Spleen (tissue), 13 donors: ENCODE data around the gene NOP10. TPM values are rescaled to one million over a fixed set of nuclear protein-coding genes. Genes with fewer than 3 reads are reported as not detected.
"Not testable (repeated sequence)": the region's sequence is repeated elsewhere in the genome, so short reads cannot be mapped to it uniquely, and the experiment has no call there.

Experiments
- DNase-seq: peaks from one replicate; pipeline ENCODE4 v3.0.0-alpha.2; 2020
- H3K27ac ChIP-seq, 8 donors: fragments of 200-600 bp; sonication (generic) in 7 of 8; 1 replicate in 4 of 8; 2 replicates in 4 of 8; pipeline versions ENCODE4 v1.5.0 to v1.8.0; 2016 to 2021; ENCODE audit warnings: inconsistent platforms in 4 of 8, mild to moderate bottlenecking in 4 of 8, moderate library complexity in 1 of 8
- H3K27me3 ChIP-seq, 7 donors: fragments of 200-600 bp; sonication (generic) in 6 of 7; replicated peaks in 1 of 7; 1 replicate in 4 of 7; 2 replicates in 3 of 7; pipeline versions ENCODE4 v1.5.0 to v1.8.0; 2016 to 2021; ENCODE audit warnings: inconsistent platforms in 3 of 7, mild to moderate bottlenecking in 1 of 7
- H3K36me3 ChIP-seq, 6 donors: fragments of 200-600 bp; sonication (generic) in 5 of 6; 1 replicate in 4 of 6; 2 replicates in 2 of 6; pipeline versions ENCODE4 v1.5.0 to v1.8.0; 2016 to 2021; ENCODE audit warnings: inconsistent platforms in 2 of 6
- H3K4me1 ChIP-seq, 6 donors: fragments of 200-600 bp; sonication (generic) in 5 of 6; 1 replicate in 3 of 6; 2 replicates in 3 of 6; pipeline versions ENCODE4 v1.5.0 to v1.8.0; 2016 to 2021; ENCODE audit warnings: inconsistent platforms in 3 of 6
- H3K4me3 ChIP-seq, 8 donors: fragments of 200-600 bp; sonication (generic) in 7 of 8; 1 replicate in 4 of 8; 2 replicates in 4 of 8; pipeline versions ENCODE4 v1.5.0 to v1.8.0; 2016 to 2021; ENCODE audit warnings: inconsistent platforms in 4 of 8, mild to moderate bottlenecking in 4 of 8, moderate library complexity in 2 of 8
- H3K9me3 ChIP-seq, 8 donors: fragments of 200-600 bp; sonication (generic) in 7 of 8; 1 replicate in 4 of 8; 2 replicates in 4 of 8; pipeline versions ENCODE4 v1.5.0 to v1.8.0; 2016 to 2021; ENCODE audit warnings: inconsistent platforms in 4 of 8
- POLR2A ChIP-seq, 3 donors: fragments of 450-650 bp; IDR thresholded peaks; one replicate each; pipeline ENCODE4 v1.5.1; 2017; ENCODE audit warnings: antibody characterized with exemption in 3 of 3, mild to moderate bottlenecking in 1 of 3
- POLR2AphosphoS5 ChIP-seq, 3 donors: sonication (generic); formaldehyde crosslinking; IDR thresholded peaks; one replicate each; pipeline ENCODE4 v1.5.1; 2017; ENCODE audit warnings: antibody characterized with exemption in 3 of 3
- WGBS, 5 donors: extraction: QIAGEN DNeasy Blood & Tissue Kit in 3 of 5; methylation state at CpG; one replicate each; pipeline versions ENCODE4 v1.1.5 to v1.1.7; 2013 to 2018; 5-methylcytosine and 5-hydroxymethylcytosine counted together
- intact Hi-C: fragments of 100-400 bp; cut with DNase I; formaldehyde crosslinking; loops from one replicate; pipeline ENCODE4 v1.15.0; 2023; ENCODE audit warnings: low total_unique reads
- long read RNA-seq, 2 donors: transcript quantifications; one replicate each; lab custom pipeline, GENCODE V29; 2026
- polyA plus RNA-seq, 3 donors: library from polyadenylated mRNA; stranded (reverse); fragments of 200-250 nt; gene quantifications; one replicate each; pipeline ENCODE4 v1.2.1, GENCODE V29; 2013
- total RNA-seq, 7 donors: library from RNA; depleted of rRNA in 3 of 7; stranded (reverse); fragments of >200 nt in 3 of 7; fragmentation: NEBNext Ultra II Directional in 4 of 7; extraction: Animal tissue kit (Norgen Biotek cat#: 25700) in 4 of 7; gene quantifications; one replicate each; pipeline versions ENCODE4 v1.1.0 to v1.2.1, GENCODE V29; 2016 to 2021
- TF ChIP-seq, protein P1 (sequence below), 11 experiments: fragments of 200-600 bp in 7 of 11; fragments of 450-650 bp in 4 of 11; sonication (generic) in 4 of 11; IDR thresholded peaks in 8 of 11; conservative IDR thresholded peaks in 3 of 11; 1 replicate in 7 of 11; 2 replicates in 4 of 11; pipeline versions ENCODE4 v1.4.0 to v1.8.0; 2016 to 2021; ENCODE audit warnings: antibody characterized with exemption in 11 of 11, inconsistent platforms in 4 of 11, mild to moderate bottlenecking in 1 of 11
- donor health status: healthy with polysubstance abuse.
- donor health status: DM: no; HTN: no; CAD: no; lungs with moderate emphysema.
- donor health status: DM: no; HTN: no; CAD: no.
- donor health status: Bipolar disorder and iron deficiency.
- donor health status: healthy.
- donor health status: DM: no; HTN: no; CAD: no.
- donor health status: DM: yes; HTN: yes; CAD: no.

Gene NOP10
- 100 to 1,000 TPM in 6 of 7 donors, 10 to 100 TPM in 1; 100.0 to 147 (median 132) TPM for total RNA-seq
- 100 to 1,000 TPM; 180 to 329 (median 308) TPM for polyA plus RNA-seq
- long read RNA-seq, donor 1, transcript NOP10-201 (2 exons, 554 nt), result major isoform, 133 of 133 reads
- long read RNA-seq, donor 1, partial matches to known transcripts, result 0 of 133 reads
- long read RNA-seq, donor 1, other reads (novel, unspliced or antisense), result 0 of 133 reads
- long read RNA-seq, donor 2, transcript NOP10-201 (2 exons, 554 nt), result major isoform, 94 of 102 reads
- long read RNA-seq, donor 2, partial matches to known transcripts, result 8 of 102 reads
- long read RNA-seq, donor 2, other reads (novel, unspliced or antisense), result 0 of 102 reads

DNA sequence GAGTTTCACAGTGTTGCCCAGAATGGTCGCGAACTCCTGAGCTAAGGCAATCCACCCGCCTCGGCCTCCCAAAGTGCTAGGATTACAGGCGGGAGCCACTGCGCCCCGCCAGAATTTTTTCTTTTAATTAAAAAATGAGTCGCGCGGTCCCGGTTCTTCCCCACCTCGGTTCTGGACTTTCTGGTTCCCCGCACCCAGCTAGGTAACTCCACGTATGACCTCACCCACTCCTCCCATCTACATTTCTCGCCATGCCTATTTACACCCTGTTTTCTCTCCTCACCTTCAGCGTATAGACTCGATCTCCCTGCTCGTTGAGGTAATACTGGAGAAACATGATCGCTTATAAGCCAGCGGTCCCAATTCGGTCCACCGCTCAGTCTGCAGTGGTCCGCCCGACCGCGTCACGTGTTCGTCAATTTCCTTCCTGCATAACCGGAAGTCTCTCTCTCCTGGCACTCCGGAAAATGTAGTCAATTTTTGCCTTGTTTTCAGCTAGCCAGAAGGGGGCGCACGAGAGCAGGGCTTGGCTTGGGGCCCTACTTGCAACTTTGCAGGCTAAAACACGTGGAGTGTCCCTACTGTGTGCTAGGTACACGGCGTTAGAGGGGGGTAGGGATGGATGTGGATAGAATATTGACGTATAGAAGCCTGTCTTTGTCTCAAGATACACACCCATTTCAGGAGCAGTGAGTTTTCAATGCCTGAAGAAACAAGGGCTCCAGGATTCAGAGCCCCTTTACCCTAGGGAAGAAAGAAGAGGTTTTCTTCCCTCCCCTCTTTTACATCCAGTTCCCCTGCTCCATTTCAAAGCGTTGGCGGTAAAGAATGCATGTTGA lies at the start of gene NOP10, which contains the start of gene NUTM1:
Gene NOP10, minus strand, starts transcription at position 400 of the 839 bp plus-strand sequence. Its CDS starts 63 bp downstream, at position 337.
Gene NUTM1, plus strand, starts transcription at position 579 of the 839 bp plus-strand sequence. CDS start 382 bp downstream, outside the sequence.
- Histone ChIP-seq H3K36me3 (peaks cover 0 to 34% (median 8%) of the 10 kb centered on the region in 6 donors), H3K27me3 (no peaks in the 10 kb centered on the region), H3K27ac (peak within 1 kb of the TSS; percentile 79 to 96 (median 94)), H3K4me3 (peak within 1 kb of the TSS; percentile 65 to 87 (median 75)), H3K4me1 (peaks cover 6 to 49% (median 43%) of the 10 kb centered on the region in 6 donors), H3K9me3 (no peaks in the 10 kb centered on the region)
- DNase-seq, result peak; percentile 97
- WGBS, 5 donors, result 2 to 4% (median 2%) methylated on average over 38 of the region's 38 CpGs
- TF ChIP-seq POLR2AphosphoS5 (IDR thresholded peaks at IDR 0.05) (peak; percentile 63 to 97 (median 93)), POLR2A (IDR thresholded peaks at IDR 0.05) (peak; percentile 22 to 66 (median 32))
- TF ChIP-seq, protein P1, sequence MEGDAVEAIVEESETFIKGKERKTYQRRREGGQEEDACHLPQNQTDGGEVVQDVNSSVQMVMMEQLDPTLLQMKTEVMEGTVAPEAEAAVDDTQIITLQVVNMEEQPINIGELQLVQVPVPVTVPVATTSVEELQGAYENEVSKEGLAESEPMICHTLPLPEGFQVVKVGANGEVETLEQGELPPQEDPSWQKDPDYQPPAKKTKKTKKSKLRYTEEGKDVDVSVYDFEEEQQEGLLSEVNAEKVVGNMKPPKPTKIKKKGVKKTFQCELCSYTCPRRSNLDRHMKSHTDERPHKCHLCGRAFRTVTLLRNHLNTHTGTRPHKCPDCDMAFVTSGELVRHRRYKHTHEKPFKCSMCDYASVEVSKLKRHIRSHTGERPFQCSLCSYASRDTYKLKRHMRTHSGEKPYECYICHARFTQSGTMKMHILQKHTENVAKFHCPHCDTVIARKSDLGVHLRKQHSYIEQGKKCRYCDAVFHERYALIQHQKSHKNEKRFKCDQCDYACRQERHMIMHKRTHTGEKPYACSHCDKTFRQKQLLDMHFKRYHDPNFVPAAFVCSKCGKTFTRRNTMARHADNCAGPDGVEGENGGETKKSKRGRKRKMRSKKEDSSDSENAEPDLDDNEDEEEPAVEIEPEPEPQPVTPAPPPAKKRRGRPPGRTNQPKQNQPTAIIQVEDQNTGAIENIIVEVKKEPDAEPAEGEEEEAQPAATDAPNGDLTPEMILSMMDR (IDR thresholded peaks at IDR 0.05 in 8 of 11, conservative IDR thresholded peaks at IDR 0.05 in 3 of 11), result peak; percentile 84 to 98 (median 93)
- intact Hi-C loops, result loop anchor here (10.0 kb wide), 1 partner anchor 242 kb away; the partner anchor contains the start of gene GOLGA8B

DNA sequence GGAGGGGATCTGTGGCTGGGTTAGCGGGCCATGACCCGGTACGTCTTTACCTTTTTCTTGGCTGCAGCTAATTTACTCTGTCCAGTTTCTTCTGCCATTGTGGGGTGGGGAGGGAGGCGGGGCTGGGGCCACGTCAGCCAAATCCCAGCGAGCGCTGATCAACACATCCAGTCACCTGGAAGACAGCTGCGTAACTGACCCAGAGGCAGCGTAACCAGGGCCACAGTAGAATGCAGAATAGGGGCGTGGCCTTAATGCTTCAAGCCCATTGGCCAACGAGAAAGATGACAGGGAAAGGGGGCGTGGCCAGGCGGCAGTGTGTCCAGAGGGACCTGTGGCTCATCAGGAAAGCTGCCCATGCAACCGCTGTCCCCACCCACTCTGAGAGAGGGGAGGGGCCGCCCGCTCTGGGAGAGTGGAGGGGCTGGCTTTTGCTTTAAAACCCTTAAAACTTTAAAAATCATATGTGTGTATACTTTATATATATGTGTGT lies 46.7 kb upstream of the NOP10 start:
- H3K36me3 ChIP-seq, H3K9me3 ChIP-seq, H3K4me3 ChIP-seq, DNase-seq, H3K27ac ChIP-seq, intact Hi-C loops, H3K27me3 ChIP-seq, H3K4me1 ChIP-seq: not testable (repeated sequence)
- WGBS, 5 donors, result no CpG with 5 or more reads among the region's 16 CpGs

DNA sequence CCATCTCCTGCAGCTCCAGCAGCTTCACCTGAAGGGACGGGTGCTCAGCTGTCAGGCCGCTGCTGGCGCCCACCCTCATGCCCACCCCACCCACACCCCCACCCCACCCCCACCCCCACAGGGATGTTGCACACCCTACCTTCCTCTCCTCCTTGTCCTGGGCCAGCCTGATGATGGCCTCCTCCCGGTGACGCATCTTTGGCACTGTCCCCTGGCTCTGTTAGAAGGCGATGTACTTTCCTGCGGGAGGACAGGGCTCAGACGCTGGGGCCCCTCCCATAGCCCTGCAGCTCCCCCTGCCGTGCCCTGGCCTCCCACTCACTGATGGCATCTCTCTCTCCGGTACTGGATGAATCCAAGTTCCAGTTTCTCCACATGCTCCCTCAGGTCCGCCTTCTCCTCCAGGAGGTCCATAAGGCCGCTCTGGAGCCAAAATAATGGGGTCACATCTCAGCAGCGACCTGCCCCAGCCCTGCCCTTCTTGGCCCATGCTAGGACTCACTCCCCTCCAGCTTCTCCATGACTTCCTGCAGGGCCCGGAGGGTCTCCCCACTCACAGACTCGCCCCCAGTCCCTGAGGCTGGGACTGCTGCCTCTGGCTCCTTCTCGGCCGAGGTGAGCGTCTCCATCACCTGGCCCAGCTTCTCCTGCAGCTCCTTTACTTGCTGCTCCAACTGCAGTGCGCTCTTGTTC lies 39.0 kb upstream of the NOP10 start:
- H3K4me1 ChIP-seq, H3K27me3 ChIP-seq, H3K9me3 ChIP-seq, H3K4me3 ChIP-seq, intact Hi-C loops, H3K27ac ChIP-seq, DNase-seq: not testable (repeated sequence)
- peaks cover 0 to 11% (median 0%) of the 10 kb centered on the region in 6 donors for H3K36me3 ChIP-seq
- no CpG with 5 or more reads among the region's 19 CpGs for WGBS, 5 donors

DNA sequence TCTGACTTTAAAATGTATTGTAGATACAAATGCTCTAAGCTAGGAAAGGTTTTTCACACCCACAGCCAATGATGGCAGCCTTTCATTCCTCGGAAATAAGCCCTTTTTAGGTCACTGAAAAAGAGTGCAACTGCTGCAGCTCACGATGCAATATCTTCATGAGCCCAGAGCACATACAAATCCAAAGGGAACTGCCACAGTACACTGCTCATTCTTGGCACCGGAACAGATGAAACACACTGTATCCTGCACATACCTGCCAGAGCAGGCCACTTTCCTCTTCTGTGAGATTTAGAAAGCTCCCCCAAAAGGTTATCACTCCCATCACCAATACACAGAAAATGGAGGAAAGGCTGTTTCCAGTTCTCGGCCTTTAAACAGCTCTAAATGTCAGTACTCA lies 37.6 kb upstream of the NOP10 start:
- 69 to 97% (median 93%) methylated on average over 4 of the region's 4 CpGs for WGBS, 5 donors
- H3K4me3 ChIP-seq, H3K27me3 ChIP-seq, H3K27ac ChIP-seq, intact Hi-C loops, DNase-seq, H3K4me1 ChIP-seq, H3K9me3 ChIP-seq: not testable (repeated sequence)
- peaks cover 0 to 11% (median 0%) of the 10 kb centered on the region in 6 donors for H3K36me3 ChIP-seq

DNA sequence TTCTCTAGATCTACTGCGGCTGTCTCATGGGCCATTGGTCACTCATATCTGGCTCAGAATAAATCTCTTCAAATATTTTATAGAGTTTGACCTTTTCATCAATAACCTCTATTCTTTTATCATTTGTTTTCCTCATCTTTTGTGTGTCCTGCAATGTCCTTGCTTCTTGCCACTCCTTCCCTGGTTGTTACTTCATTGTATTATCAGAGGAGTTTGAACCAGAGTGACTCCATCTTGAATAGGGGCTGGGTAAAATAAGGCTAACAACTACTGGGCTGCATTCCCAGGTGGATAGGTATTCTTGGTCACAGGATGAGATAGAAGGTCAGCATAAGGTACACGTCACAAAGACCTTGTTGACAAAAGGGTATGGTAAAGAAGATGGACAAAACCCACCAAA lies 33.9 kb upstream of the NOP10 start:
- no peak for DNase-seq
- H3K27ac ChIP-seq, result no peak overlapping the region
- no peaks in the 10 kb centered on the region for H3K27me3 ChIP-seq
- intact Hi-C loops, result no loop called here
- H3K36me3 ChIP-seq, result peaks cover 0 to 11% (median 0%) of the 10 kb centered on the region in 6 donors
- no peaks in the 10 kb centered on the region for H3K9me3 ChIP-seq
- H3K4me1 ChIP-seq, result no peaks in the 10 kb centered on the region
- H3K4me3 ChIP-seq, result no peak overlapping the region
- 91 to 97% (median 96%) methylated on average over 2 of the region's 2 CpGs for WGBS, 5 donors
- TF ChIP-seq, protein P1 (IDR thresholded peaks at IDR 0.05 in 8 of 11, conservative IDR thresholded peaks at IDR 0.05 in 3 of 11), result no peak
- TF ChIP-seq POLR2AphosphoS5 (IDR thresholded peaks at IDR 0.05), result no peak
- no peak for TF ChIP-seq POLR2A (IDR thresholded peaks at IDR 0.05)

DNA sequence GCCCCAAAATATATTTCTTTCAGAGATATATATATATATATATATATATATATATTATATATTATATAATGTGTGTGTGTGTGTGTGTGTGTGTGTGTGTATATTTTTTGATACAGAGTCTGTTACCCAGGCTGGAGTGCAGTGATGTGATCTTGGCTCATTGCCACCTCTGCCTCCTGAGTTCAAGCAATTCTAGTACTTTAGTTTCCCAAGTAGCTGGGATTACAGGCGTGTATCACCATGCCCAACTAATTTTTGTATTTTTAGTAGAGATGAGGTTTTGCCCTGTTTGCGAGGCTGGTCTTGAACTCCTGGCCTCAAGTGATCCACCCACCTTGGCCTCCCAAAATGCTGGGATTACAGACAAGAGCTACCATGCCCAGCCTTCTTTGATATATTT lies 32.6 kb upstream of the NOP10 start:
- H3K4me3 ChIP-seq, DNase-seq, intact Hi-C loops, H3K27ac ChIP-seq, H3K27me3 ChIP-seq, H3K4me1 ChIP-seq, H3K9me3 ChIP-seq, H3K36me3 ChIP-seq: not testable (repeated sequence)
- WGBS, 5 donors, result 88 to 97% (median 94%) methylated on average over 2 of the region's 2 CpGs
